GM19240 (cell line): ENCODE results near the gene LCE7A.

Experiments used
- DNase-seq: peaks from one replicate; pipeline ENCODE4 v3.0.0; 2011; ENCODE audit warnings: low spot score; ENCODE audit not compliant: insufficient read length

Gene LCE7A

DNA sequence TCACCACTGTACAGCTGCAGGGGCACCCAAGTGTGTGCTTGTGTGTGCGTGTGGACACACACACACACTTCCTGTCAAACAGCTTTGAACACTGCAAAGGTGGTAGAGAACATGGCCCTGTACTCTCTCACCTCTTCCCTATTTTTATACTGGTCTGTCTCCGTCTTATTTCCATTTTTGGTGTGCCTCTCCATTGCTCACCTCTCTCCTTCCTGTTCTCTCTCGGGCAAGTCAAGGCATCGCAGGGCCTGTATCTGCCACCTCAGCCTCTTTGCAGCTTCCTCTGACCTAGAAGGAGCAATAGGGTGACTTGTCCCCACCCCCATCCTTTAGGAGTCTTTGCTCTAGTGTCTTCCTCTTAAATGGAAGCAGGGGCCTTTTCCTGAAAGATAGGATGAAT is 20.5 kb downstream of the LCE7A start:
- no peak for DNase-seq

- no peak for DNase-seq
Observed at GRCh38 chr1:152880907-152881306, 21.1 kb downstream of the LCE7A start.

DNA sequence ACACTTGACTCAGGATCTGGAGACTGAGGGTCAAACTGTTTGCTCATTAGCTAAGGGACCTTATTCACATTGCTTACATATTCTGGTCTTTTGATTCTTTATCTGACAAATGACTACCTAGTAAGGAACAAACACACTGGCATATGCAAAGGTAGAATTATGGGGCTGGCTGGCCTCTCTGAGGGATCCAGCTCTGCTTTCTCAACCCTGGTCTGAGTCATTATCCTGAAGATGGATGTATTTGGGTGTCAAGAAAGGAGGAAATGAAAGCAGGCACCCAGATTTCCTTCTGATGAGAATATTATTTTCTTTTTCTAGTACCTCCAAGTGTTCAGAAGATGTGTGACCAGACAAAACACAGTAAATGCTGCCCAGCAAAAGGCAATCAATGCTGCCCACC is 24.3 kb downstream of the LCE7A start:
- DNase-seq = no peak

- DNase-seq = no peak
Observed at GRCh38 chr1:152884506-152884905, 24.7 kb downstream of the LCE7A start.

DNA sequence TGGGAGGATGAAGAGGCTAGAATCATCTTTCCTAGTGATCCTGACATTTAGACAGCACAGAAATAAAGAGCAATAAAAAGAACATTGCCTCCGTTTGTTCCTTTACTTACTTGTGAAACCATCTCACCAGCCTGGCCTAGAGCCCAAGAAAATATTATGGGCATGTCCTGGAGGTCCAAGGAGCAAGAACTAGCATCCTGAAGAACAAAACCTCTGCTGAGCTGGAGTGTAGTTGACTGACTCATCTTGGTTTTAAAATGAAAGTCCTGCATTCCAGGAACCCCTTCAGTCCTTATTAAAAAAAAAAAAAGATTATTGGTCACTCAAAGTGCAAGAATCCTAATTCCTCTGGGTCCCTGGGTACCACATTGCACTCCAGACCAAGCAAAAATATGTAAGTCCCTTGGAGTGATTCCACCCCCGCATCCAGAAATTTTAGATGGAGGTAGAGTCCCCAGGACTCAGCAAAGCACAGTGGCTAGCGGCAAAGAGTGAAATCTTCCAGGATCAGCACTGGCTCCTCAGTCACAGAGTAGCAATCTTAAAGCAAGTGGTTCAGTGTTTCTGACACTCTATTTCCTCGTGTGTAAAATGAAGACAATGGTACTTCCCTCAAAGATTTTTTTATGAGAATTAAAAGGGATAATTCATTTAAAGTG is 25.3 kb downstream of the LCE7A start:
- DNase-seq = no peak

DNA sequence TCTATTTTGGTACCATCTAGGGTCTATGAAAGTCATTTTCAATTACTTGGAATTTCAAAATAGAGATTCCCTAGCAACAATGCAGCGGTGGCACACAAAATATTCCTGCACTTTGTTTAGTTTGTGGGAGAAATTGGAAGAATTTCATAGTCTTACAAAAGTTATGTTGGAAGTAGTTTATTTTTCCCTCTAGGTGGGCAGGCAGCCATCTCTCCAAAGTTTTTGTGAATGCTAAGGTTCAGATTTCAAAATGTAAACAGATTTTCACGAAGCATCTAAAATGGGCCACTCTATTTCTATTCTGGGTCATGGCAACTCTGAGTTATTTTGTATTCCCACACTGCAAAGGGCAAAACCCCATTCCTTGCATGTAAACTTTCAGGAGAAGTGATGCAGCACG is 26.3 kb downstream of the LCE7A start:
- no peak for DNase-seq

GRCh38 chr1:152886758-152887409 is 27.1 kb downstream of the LCE7A start:
- DNase-seq = no peak

DNA sequence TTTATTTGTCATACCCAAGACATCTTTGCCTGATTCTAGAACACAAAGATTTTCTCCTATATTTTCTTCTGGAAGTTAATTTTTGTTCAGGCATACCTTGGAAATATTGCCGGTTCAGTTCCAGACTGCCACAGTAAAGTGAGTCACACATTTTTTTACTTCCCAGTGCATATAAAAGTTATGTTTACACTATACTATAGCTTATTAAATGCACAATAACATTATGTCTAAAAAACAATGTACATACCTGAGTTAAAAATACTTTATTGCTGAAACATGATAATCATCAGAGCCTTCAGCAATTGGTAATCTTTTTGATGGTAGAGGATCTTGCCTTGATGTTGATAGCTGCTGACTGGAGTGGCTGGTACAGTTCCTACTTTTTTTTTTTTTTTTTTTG is 28.3 kb downstream of the LCE7A start:
- no peak for DNase-seq

DNA sequence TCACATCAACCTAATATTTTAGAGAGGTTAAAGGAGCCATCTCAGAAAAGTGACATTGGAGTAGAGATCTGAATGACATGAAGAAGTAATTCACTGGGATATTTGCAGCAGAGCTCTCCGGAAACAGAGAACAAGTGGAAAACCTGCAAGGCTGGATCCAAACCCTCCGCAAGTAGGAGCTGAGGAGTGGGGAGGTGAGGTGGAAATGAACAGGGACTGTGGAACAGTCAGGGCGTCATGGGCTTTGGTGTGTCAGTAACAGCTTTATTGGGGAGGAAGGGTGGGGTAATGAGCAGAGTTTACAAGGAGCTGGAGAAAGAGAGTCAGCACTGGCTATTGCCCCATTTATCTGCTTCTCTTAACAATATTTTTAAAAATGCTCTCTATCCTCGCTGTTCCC is 39.2 kb downstream of the LCE7A start:
- no peak for DNase-seq

- DNase-seq = no peak
Observed at GRCh38 chr1:152899883-152900282, 40.1 kb downstream of the LCE7A start.

- no peak for DNase-seq
Observed at GRCh38 chr1:152901631-152902030, 41.8 kb downstream of the LCE7A start.

DNA sequence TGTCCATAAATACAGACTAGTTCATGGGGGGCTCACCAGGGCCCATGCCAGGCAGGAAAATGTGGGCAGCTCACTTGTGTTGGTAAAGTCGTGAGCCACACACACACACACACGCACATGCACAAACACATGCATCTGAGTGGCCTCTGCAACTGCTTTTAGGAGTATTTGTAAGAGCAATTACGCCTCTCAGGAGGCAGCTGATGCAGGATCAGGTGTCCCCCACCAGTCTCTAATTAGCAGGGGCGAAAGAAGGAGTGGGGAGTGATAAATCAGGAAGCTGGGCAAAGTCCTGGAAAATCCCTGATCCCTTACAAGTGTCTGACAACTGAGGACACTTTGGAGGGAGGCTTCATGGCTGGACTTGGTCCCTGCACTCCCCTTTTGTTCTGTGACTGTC is 42.8 kb downstream of the LCE7A start:
- no peak for DNase-seq

GRCh38 chr1:152904688-152905440 is 45.1 kb downstream of the LCE7A start:
- no peak for DNase-seq

DNA sequence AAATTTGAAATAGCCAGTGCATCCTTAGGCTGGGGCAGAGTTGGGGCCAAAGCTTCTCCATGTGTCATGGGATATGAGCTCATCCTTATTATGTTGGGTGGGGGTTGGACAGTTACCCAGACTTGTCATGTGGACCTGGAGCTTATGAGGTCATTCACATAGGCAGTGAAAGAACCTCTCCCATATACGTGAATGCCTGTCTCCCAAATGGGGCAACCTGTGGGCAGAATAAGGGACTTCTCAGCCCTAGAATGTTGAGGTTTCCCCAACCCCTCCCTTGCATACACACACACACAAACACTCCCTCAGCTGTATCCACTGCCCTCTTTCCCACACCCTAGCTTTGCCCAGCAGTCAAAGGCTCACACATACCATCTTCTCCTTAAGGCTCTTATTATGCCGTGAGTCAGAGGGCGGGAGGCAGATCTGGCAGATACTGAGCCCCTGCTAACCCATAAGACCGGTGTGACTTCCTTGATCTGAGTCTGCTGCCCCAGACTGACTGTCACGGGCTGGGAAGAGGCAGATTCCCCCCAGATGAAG is 46.3 kb downstream of the LCE7A start:
- DNase-seq = no peak

DNA sequence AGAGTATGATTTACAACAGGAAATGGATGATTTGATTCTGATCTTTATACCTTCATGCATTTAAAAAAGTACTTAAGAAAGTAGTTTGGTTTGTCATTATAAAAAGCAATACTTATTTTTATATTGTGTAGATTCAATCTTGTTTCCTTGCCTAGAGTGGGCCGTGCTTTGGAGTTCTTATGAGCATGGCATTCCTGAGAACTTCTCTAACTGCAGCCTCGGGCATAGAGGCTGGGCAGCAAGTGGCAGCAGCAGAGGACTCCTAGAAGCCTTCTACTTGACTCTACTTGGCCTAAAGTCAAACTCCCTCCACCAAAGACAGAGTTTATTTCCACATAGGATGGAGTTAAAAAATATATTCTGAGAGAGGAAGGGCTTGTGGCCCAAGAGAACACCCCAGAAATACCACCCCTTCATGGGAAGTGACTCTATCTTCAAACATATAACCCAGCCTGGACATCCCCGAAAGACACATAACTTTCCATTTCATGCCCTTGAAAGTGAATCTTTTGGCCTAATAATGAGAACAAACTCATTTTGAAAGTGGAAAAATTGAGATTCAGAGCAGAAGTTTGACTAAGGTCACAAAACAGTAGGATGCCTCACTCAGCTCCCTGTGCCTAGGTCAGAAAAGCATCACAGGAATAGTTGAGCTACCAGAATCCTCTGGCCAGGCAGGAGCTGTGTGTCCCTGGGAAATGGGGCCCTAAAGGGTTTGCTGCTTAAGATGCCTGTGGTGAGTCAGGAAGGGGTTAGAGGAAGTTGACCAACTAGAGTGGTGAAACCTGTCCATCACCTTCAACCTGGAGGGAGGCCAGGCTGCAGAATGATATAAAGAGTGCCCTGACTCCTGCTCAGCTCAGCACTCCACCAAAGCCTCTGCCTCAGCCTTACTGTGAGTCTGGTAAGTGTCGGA is 48.1 kb downstream of the LCE7A start, which contains the start of gene IVL:
IVL (plus strand) TSS at position 861 of the 916 bp plus-strand sequence. CDS start 1,252 bp downstream, outside the sequence.
- DNase-seq = no peak

- no peak for DNase-seq
Observed at GRCh38 chr1:152909206-152909605, 49.4 kb downstream of the LCE7A start.
